CD4-positive, alpha-beta T cell (primary cell): Measurements from ENCODE around the gene ADARB2. TPM values are rescaled to one million over a fixed set of nuclear protein-coding genes. Genes with fewer than 3 reads are reported as not detected.

Experiments used
- ATAC-seq: fragments of 200-7000 bp; cut with Tn5 transposase; one replicate; pipeline ENCODE4 v1.10.0; 2022; ENCODE audit warnings: mild to moderate bottlenecking; ENCODE audit not compliant: poor library complexity
- CTCF ChIA-PET: fragments of 350-600 bp; sonication (Branson Sonifier 250); formaldehyde crosslinking; loops from one replicate; lab custom pipeline; 2021; ENCODE audit warnings: antibody characterized with exemption, inconsistent platforms; lab: Charles Lee
- POLR2A ChIA-PET: fragments of 350-600 bp; sonication (Branson Sonifier 250); formaldehyde crosslinking; loops from one replicate; lab custom pipeline; 2021; ENCODE audit warnings: antibody characterized with exemption, inconsistent platforms; lab: Charles Lee
- DNase-seq, 14 experiments: peaks; one replicate each; pipeline ENCODE4 v3.0.0-alpha.2; 2013 to 2020; ENCODE audit warnings: mixed read lengths in 2 of 14
- H3K27ac ChIP-seq, 2 donors: one replicate each; pipeline versions ENCODE4 v1.5.1 to v1.7.0; 2013; ENCODE audit warnings: low read length in 2 of 2, low read depth in 1 of 2, mild to moderate bottlenecking in 1 of 2
- H3K27me3 ChIP-seq, 2 experiments: 1 replicate in 1 of 2; 2 replicates in 1 of 2; pipeline versions ENCODE4 v1.6.1 to v1.7.0; 2013; ENCODE audit warnings: low read length in 2 of 2, control low read depth in 1 of 2, mild to moderate bottlenecking in 1 of 2, moderate library complexity in 1 of 2; ENCODE audit not compliant: insufficient read depth in 2 of 2, control insufficient read depth in 1 of 2
- H3K36me3 ChIP-seq: one replicate; pipeline ENCODE4 v1.6.1; 2013; ENCODE audit warnings: low read length, control low read depth; ENCODE audit not compliant: insufficient read depth
- H3K4me1 ChIP-seq: one replicate; pipeline ENCODE4 v1.6.1; 2013; ENCODE audit warnings: low read length, control low read depth; ENCODE audit not compliant: insufficient read depth
- H3K4me3 ChIP-seq: one replicate; pipeline ENCODE4 v1.5.1; 2013; ENCODE audit warnings: mild to moderate bottlenecking, low read length, moderate library complexity
- H3K9me3 ChIP-seq, 2 experiments: 1 replicate in 1 of 2; 2 replicates in 1 of 2; pipeline versions ENCODE4 v1.6.1 to v1.7.0; 2013; ENCODE audit warnings: low read length in 2 of 2, mild to moderate bottlenecking in 2 of 2, control low read depth in 1 of 2, moderate library complexity in 1 of 2; ENCODE audit not compliant: control insufficient read depth in 1 of 2, insufficient read depth in 1 of 2
- H3K27ac Mint-ChIP-seq: one replicate; pipeline ENCODE4 v1.8.0; 2020; ENCODE audit warnings: mixed read lengths
- H3K27me3 Mint-ChIP-seq: one replicate; pipeline ENCODE4 v1.8.0; 2021; ENCODE audit warnings: mixed read lengths
- H3K36me3 Mint-ChIP-seq: one replicate; pipeline ENCODE4 v1.8.0; 2021; ENCODE audit warnings: low read depth, mixed read lengths
- H3K4me1 Mint-ChIP-seq: one replicate; pipeline ENCODE4 v1.8.0; 2021; ENCODE audit warnings: low read depth, mixed read lengths
- H3K4me3 Mint-ChIP-seq: one replicate; pipeline ENCODE4 v1.8.0; 2020; ENCODE audit warnings: mild to moderate bottlenecking, mixed read lengths
- H3K9me3 Mint-ChIP-seq: one replicate; pipeline ENCODE4 v1.8.0; 2020; ENCODE audit warnings: mixed read lengths
- CTCF ChIP-seq: fragments of 200-600 bp; IDR thresholded peaks from one replicate; pipeline ENCODE4 v1.8.0; 2022; ENCODE audit warnings: antibody characterized with exemption, mild to moderate bottlenecking
- intact Hi-C, 2 experiments: fragments of 100-400 bp; cut with DNase I in 1 of 2; cut with micrococcal nuclease in 1 of 2; formaldehyde crosslinking; loops; one replicate each; pipeline versions ENCODE4 v1.15.1 to v1.9.0; 2023 to 2025; cut with DNase I, micrococcal nuclease
- total RNA-seq, 174 experiments: library from RNA in 2 of 174; stranded (reverse) in 2 of 174; gene quantifications; one replicate each; pipeline ENCODE4 v1.2.3 and lab custom pipeline; 2021 to 2026

Gene ADARB2
- total RNA-seq, 2 experiments from 2014 or later = 0.14 TPM; not detected in 1

- no peak for TF ChIP-seq CTCF
- Histone ChIP-seq H3K27ac (no peak overlapping the region), H3K27me3 (no peaks in the 10 kb centered on the region), H3K4me3 (no peak overlapping the region), H3K9me3 (peaks cover 0 to 19% of the 10 kb centered on the region in 2 experiments), H3K4me1 (no peaks in the 10 kb centered on the region), H3K36me3 (no peaks in the 10 kb centered on the region)
- H3K27me3 Mint-ChIP-seq = no peaks in the 10 kb centered on the region
- DNase-seq = no peak
- H3K4me1 Mint-ChIP-seq = no peaks in the 10 kb centered on the region
- no peak overlapping the region for H3K4me3 Mint-ChIP-seq
- no peak overlapping the region for H3K27ac Mint-ChIP-seq
- POLR2A ChIA-PET = no interaction called here
- H3K36me3 Mint-ChIP-seq = no peaks in the 10 kb centered on the region
- no peak for ATAC-seq
- no peaks in the 10 kb centered on the region for H3K9me3 Mint-ChIP-seq
- intact Hi-C loops = no loop called here
- CTCF ChIA-PET = no interaction called here
These were observed 148.1 kb downstream of the ADARB2 start for GRCh38 chr10:1589257-1589656.

GRCh38 chr10:1582739-1583138, 154.6 kb downstream of the ADARB2 start:
- ATAC-seq (no peak), DNase-seq (no peak)
- no peak for TF ChIP-seq CTCF
- POLR2A ChIA-PET = no interaction called here
- CTCF ChIA-PET = no interaction called here
- Mint-ChIP-seq H3K4me3 (no peak overlapping the region), H3K9me3 (no peaks in the 10 kb centered on the region), H3K27me3 (no peaks in the 10 kb centered on the region), H3K27ac (no peak overlapping the region), H3K36me3 (no peaks in the 10 kb centered on the region), H3K4me1 (no peaks in the 10 kb centered on the region)
- no peaks in the 10 kb centered on the region for H3K4me1 ChIP-seq
- peaks cover 0 to 3% of the 10 kb centered on the region in 2 experiments for H3K9me3 ChIP-seq
- H3K27me3 ChIP-seq = no peaks in the 10 kb centered on the region
- H3K4me3 ChIP-seq = no peak overlapping the region
- H3K27ac ChIP-seq = no peak overlapping the region
- intact Hi-C loops = no loop called here
- H3K36me3 ChIP-seq = no peaks in the 10 kb centered on the region

GRCh38 chr10:1581189-1581588, 156.1 kb downstream of the ADARB2 start:
- no peak overlapping the region for H3K27ac ChIP-seq

More at GRCh38 chr10:1581189-1581588, 156.1 kb downstream of the ADARB2 start:
- TF ChIP-seq CTCF = no peak
- Histone ChIP-seq H3K4me3 (no peak overlapping the region), H3K27me3 (no peaks in the 10 kb centered on the region), H3K9me3 (peaks cover 0 to 3% of the 10 kb centered on the region in 2 experiments), H3K4me1 (no peaks in the 10 kb centered on the region), H3K36me3 (no peaks in the 10 kb centered on the region)
- CTCF ChIA-PET = no interaction called here
- H3K4me3 Mint-ChIP-seq = no peak overlapping the region
- H3K36me3 Mint-ChIP-seq = no peaks in the 10 kb centered on the region
- DNase-seq = no peak
- intact Hi-C loops = no loop called here
- ATAC-seq = no peak
- H3K9me3 Mint-ChIP-seq = no peaks in the 10 kb centered on the region
- POLR2A ChIA-PET = no interaction called here
- H3K27ac Mint-ChIP-seq = no peak overlapping the region
- H3K27me3 Mint-ChIP-seq = no peaks in the 10 kb centered on the region
- no peaks in the 10 kb centered on the region for H3K4me1 Mint-ChIP-seq
